ENCODE results near the gene PRG3.

- no peak for TF ChIP-seq CTCF (IDR thresholded peaks at IDR 0.05 in 2 of 3, conservative IDR thresholded peaks at IDR 0.05 in 1 of 3; ENCODE audit: insufficient read depth in 2 of 3, low read depth in 1 of 3, low read length in 3 of 3)
- TF ChIP-seq BRD4 (IDR thresholded peaks at IDR 0.05): no peak
- TF ChIP-seq NR1H2 (CRISPR knock-in tag; IDR thresholded peaks at IDR 0.05): no peak
- TF ChIP-seq AFF1 (IDR thresholded peaks at IDR 0.05; ENCODE audit: low read depth in 1 of 2, partially characterized antibody in 2 of 2): no peak
- TF ChIP-seq ZNF395 (CRISPR knock-in tag; IDR thresholded peaks at IDR 0.05): no peak
- no peak for TF ChIP-seq MAFK (IDR thresholded peaks at IDR 0.05; ENCODE audit: low read length)
- TF ChIP-seq YY1 (IDR thresholded peaks at IDR 0.05; ENCODE audit: borderline replicate concordance in 1 of 3, control insufficient read depth in 1 of 3, extremely low read depth in 1 of 3, insufficient read depth in 3 of 3, insufficient read length in 1 of 3, insufficient replicate concordance in 2 of 3, low read depth in 1 of 3, low read length in 2 of 3): no peak
- TF ChIP-seq CREM (IDR thresholded peaks at IDR 0.05; ENCODE audit: low read depth): no peak
- TF ChIP-seq PATZ1 (CRISPR knock-in tag; IDR thresholded peaks at IDR 0.05; ENCODE audit: borderline replicate concordance): no peak
- TF ChIP-seq EZH2 (IDR thresholded peaks at IDR 0.05; ENCODE audit: borderline replicate concordance, low read depth, low read length): no peak
Observed at GRCh38 chr11:57327721-57328120, 53.2 kb downstream of the PRG3 start.

Measured in K562 (cell line).